RPMI8226 (cell line): ENCODE measurements around the gene PHAF1.

Source experiments
- DNase-seq: peaks from one replicate; pipeline ENCODE4 v3.0.0-alpha.2; 2015

The PHAF1 gene

DNA sequence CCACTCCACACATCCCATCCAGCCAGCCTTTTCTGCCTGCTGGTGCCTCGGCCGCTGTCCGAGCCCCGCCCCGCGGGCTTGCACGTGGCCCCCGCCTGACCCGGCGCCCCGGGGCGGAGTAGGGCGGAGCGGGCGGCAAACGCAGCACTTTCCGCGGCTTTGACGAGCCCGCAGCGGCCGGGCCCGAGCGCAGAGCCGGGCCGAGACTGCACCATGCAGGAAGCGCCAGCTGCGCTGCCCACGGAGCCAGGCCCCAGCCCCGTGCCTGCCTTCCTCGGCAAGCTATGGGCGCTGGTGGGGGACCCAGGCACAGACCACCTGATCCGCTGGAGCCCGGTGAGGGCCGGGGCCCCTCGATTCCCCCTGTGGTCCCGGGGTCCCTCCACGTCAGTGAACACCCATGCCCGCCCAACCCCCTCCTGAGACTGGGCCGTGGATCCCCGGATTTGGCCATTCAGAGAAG lies 54.9 kb downstream of the PHAF1 start, which contains the start of gene HSF4:
TSS of gene HSF4 (plus strand) at position 147 of the 463 bp plus-strand sequence. CDS start at position 214, 67 bp downstream.
- peak; percentile 93 for DNase-seq

- no peak for DNase-seq
These were observed 55.7 kb downstream of the PHAF1 start for GRCh38 chr16:67165121-67166078.

DNA sequence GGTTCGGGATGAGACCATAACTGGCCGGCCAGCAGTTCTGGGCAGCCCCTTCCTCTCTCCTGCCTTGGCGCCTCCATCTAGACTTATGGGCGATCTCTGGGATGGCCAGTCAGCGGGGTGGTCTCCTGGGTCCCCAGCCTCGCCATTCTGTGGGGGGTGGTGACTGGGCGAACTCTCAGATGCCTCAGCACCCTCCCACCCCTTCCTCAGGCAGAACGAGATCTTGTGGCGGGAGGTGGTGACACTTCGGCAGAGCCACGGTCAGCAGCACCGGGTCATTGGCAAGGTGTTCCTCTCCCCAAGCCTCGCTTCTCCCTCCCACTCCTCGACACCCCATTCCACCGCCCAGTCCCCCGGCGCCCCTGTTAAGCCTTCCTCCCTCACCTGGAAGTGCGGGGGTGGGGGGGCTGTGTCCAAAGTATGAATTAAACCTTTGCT lies 56.4 kb downstream of the PHAF1 start:
- no peak for DNase-seq

- no peak for DNase-seq
These were observed 56.9 kb downstream of the PHAF1 start for GRCh38 chr16:67166598-67167168.

DNA sequence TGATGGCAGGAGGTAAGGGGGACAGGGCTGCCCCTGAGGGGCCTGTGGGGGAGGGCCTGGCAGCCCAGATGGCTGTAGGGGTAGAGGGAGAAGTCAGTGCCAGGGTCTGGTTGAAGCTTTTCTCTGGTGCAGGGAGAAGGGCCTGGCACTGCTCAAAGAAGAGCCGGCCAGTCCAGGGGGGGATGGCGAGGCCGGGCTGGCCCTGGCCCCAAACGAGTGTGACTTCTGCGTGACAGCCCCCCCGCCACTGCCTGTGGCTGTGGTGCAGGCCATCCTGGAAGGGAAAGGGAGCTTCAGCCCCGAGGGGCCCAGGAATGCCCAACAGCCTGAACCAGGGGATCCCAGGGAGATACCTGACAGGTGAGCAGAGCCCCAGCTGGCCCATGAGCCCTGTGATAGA lies 57.8 kb downstream of the PHAF1 start:
- DNase-seq, result no peak

- DNase-seq, result no peak
These were observed 59.3 kb downstream of the PHAF1 start for GRCh38 chr16:67169011-67169451.

DNA sequence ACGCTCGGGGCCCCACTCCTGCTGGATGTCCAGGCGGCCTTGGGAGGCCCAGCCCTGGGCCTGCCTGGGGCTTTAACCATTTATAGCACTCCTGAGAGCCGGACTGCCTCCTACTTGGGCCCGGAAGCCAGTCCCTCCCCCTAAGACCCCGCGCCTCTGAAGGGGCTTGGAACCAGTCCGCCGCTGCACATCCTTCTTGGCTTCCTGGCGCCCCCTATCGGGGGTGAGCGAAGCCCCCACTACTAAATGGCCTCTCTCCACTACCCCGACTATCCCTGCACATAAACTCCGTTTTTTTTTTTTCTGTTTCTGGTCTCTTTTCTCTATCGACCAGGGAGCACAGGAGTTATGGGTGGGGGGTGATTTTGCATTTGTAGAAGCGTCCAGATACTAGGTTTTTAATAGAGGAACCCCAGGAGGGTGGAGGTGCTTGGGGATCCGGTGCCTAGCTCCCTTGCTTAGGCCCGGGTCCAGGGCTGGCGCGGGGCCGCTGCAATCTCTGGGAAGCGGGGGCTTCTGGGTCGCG lies 60.0 kb downstream of the PHAF1 start:
- no peak for DNase-seq

DNA sequence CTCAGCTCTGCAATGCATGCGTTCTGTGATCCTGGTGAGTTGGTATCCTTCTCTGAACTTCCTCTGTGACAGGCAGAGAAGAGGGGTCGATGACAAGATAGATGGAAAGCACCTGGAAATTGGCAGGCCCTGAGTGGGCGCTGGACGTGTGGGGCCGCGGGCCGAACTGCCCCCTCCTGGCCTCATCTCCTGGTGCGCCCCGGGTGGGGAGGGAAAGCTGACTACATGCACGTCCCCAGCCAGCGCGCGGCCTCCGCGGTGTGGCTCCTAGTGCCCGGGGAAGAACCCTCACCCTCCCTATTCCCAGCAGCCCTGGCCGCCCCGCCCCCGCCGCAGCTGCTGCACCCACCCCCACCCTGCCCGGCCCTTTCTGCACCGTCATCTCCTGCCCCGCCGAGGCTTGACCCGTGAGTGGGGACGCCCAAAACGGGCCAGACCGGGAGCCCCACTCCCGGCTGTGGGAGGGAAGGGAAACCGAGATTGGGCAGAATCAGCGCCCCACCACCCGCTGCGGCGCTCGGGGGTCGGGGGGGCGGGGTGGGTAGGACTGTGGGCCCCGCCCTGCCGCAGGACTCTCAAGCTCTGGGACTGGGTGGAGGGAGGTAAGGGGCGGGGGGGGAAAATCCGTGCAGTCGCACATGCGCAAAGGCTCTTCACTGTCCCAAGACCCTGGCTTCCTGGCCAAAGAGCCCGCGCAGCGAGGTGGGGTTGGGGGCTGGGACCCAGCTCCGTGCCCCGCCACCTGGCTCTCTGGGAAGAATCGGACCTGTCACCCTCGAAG lies 60.6 kb downstream of the PHAF1 start, which contains the start of gene NOL3:
TSS of gene NOL3 (plus strand) at position 371 of the 781 bp plus-strand sequence.
- peak; percentile 92 for DNase-seq

- no peak for DNase-seq
These were observed 61.4 kb downstream of the PHAF1 start for GRCh38 chr16:67170949-67171649.

DNA sequence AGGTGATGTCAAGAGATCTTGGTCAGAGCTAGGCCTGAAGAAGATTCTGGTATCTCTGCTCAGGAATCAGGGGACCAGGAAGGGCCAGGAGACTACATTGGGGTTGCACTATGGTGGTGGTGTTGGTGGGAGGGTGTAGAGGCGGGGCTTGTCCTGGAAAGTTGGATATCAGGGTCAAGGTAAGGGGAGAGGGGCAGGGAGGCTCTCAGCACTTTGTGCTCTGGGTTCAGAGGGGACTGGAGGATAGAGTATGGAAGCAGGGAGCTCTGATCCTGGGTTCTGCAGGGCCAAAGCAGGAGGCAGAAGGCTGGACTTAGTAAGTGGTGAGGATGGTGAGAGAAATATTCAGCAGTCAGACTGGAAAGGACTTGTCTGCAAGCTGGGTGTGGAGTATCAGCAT lies 63.6 kb downstream of the PHAF1 start:
- no peak for DNase-seq

DNA sequence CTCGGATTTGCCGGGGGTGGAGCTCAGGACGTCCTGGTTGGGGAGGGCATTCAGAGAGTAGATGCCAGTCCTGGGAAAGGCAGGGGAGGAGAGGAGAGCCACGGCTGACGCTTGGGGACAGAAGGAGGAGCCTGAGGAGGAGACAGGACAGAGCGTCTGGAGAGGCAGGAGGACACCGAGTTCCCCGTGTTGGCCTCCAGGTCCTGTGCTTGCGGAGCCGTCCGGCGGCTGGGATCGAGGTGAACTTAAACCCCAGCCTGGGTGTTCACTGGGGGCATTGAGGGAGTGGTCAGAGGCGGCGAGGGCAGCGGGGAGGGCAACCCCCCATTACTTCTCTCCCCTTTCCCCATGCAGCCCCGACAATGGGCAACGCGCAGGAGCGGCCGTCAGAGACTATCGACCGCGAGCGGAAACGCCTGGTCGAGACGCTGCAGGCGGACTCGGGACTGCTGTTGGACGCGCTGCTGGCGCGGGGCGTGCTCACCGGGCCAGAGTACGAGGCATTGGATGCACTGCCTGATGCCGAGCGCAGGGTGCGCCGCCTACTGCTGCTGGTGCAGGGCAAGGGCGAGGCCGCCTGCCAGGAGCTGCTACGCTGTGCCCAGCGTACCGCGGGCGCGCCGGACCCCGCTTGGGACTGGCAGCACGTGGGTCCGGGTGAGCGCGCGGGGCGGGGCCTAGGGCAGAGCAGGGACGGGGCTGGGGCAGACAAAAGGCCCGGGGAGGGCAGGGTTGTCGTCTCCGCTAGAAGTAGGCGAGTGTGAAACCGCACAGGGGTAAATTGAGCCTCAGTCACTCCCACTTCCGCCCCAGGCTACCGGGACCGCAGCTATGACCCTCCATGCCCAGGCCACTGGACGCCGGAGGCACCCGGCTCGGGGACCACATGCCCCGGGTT lies 64.3 kb downstream of the PHAF1 start:
- DNase-seq, result peak; percentile 97

DNA sequence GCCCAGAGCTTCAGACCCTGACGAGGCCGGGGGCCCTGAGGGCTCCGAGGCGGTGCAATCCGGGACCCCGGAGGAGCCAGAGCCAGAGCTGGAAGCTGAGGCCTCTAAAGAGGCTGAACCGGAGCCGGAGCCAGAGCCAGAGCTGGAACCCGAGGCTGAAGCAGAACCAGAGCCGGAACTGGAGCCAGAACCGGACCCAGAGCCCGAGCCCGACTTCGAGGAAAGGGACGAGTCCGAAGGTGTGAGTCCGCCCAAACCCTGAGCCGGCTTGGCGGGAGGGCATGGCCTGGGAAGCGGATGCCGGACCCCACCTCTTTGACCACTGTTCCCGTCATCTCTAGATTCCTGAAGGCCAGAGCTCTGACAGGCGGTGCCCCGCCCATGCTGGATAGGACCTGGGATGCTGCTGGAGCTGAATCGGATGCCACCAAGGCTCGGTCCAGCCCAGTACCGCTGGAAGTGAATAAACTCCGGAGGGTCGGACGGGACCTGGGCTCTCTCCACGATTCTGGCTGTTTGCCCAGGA lies 65.0 kb downstream of the PHAF1 start:
- DNase-seq, result no peak

GRCh38 chr16:67176662-67177061 lies 66.9 kb downstream of the PHAF1 start:
- DNase-seq, result no peak

DNA sequence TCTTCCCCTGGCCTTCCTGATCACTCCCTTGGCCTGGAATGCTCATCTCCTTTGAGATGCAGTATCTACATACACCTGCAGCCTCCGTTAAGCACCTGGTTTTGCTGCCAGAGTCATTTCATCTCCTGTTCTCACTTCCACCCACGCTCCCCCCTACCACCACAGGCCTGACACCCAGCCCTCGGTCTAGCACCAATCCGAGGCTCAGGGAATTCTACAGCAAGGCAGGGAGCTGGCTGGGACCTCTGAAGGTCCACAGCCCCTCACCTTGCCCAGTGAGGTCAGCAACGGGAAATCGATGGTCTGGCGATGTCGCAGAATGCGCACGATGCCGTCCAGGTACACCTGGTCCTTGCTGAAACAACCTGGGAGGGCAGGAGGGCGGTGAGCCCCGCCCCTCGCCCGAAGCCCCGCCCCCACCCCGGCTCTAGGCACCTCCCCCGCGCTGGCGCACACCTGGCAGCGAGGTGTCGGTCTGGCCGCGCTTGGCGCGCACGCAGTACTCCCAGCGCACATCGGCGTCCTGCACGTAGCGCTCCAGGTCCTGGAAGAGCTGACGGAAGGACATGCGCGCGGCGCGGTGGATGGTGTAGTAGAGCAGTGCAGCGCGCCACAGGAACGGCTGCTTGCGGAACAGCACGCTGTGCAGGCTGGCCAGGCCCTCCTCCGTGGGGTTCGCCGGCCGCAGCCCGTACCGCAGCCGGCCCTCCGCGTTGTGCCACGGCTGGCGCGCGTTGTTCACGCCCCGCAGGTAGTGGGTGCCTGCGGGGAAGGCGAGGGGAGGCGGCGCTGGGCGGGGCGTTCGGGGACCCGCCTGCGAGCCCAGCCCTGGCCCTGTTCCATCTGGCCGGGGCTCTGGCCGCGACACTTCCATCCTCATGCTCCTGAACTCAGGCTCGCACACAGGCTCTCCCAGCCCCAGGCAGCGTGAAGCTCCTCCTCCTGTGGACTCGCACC lies 68.3 kb downstream of the PHAF1 start:
- DNase-seq, result peak; percentile 99

DNA sequence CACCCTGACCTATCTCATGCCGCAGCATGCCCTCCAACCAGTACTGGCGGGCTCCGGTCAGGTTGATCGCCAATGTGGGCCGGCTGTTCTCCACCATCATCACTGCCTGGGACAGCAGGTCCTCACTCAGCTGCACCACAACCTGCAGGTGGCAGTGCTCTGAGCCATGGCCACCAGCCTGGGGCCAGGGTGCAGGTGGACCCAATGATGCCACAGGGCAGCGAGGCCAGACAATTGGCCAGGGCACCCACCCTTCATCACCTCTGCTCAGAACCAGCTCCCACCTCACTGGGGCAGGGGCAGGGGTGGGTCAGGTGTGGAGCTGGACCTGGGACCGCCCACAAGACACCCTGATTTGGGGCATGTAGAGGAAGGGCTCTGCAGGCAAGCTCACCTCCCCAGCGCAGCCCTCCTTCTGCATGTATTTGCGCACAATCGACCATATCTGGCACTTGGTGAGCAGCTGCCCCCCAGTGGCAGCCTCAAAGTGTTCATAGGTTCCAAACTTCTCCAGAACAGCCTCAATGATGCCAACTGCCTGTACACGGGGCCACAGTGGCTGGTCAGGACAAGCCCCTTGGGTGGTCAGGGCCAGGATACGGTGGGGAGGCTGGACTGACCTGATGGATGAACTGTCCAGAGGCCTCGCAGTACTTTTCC lies 69.8 kb downstream of the PHAF1 start:
- DNase-seq, result no peak

DNA sequence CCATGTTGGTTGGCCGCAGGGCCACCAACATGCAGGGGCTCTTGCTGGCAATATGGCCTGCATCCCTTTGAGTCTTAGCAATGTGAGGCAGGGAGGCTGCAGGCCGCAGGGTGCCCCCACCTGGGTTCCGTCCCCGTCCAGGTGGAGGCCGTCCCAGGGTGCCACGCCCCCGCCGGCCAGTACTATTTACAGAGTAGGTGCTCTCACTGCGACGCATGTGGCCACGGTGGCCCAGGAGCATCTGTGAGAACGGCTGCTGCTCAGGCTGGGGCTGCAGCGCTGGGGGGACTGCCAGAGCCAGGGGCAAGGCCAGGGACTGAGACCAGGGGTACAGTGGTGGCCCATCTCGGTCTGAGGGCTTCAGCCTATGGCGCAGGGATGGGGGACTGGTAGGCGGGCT lies 70.4 kb downstream of the PHAF1 start:
- DNase-seq, result no peak

DNA sequence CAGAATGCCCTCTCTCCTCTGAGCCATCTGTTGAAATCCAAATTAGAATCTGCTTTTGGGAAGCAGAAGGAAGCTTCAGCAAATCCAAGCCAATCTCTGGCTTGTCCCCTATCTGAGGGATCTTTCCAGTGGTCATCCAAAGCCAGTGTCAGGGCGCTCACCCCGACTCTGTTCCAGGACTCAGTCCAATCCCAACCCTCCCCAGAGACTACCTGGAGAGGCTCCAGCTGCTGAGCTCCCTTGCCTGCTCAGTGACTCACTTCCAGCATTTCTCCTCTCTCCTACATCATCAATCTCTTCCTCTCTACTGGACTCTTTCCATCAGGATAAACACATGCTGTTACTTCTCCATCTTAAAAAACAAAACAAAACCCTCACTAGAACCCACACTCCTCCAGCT lies 71.6 kb downstream of the PHAF1 start:
- no peak for DNase-seq

- no peak for DNase-seq
These were observed 72.5 kb downstream of the PHAF1 start for GRCh38 chr16:67182288-67182687.

GRCh38 chr16:67183284-67183626 lies 73.5 kb downstream of the PHAF1 start:
- DNase-seq, result no peak
